Measurements from ENCODE around the gene CCDC171. TPM values are rescaled to one million over a fixed set of nuclear protein-coding genes. Genes with fewer than 3 reads are reported as not detected.
A peak's percentile ranks its signal among the peaks of the same experiment; 100 is the strongest.
"Not testable (repeated sequence)": the region's sequence is repeated elsewhere in the genome, so short reads cannot be mapped to it uniquely, and the experiment has no call there.

Gene CCDC171
- total and polyA plus RNA-seq, 11 donors = 0.30 to 3.4 (median 1.1) TPM

GRCh38 chr9:15578714-15579113 lies 25.9 kb downstream of the CCDC171 start:
- WGBS, 4 donors = 71 to 78% (median 73%) methylated on average over 6 of the region's 6 CpGs
- no peaks in the 10 kb centered on the region for H3K4me1 ChIP-seq
- no peaks in the 10 kb centered on the region for H3K9me3 ChIP-seq
- H3K4me3 ChIP-seq = no peak overlapping the region
- DNase-seq (no peak), ATAC-seq (peak in 3 of 4 donors; percentile 24 to 48 (median 46))
- TF ChIP-seq POLR2A (IDR thresholded peaks at IDR 0.05) = no peak
- TF ChIP-seq, protein P1, sequence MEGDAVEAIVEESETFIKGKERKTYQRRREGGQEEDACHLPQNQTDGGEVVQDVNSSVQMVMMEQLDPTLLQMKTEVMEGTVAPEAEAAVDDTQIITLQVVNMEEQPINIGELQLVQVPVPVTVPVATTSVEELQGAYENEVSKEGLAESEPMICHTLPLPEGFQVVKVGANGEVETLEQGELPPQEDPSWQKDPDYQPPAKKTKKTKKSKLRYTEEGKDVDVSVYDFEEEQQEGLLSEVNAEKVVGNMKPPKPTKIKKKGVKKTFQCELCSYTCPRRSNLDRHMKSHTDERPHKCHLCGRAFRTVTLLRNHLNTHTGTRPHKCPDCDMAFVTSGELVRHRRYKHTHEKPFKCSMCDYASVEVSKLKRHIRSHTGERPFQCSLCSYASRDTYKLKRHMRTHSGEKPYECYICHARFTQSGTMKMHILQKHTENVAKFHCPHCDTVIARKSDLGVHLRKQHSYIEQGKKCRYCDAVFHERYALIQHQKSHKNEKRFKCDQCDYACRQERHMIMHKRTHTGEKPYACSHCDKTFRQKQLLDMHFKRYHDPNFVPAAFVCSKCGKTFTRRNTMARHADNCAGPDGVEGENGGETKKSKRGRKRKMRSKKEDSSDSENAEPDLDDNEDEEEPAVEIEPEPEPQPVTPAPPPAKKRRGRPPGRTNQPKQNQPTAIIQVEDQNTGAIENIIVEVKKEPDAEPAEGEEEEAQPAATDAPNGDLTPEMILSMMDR (IDR thresholded peaks at IDR 0.05) = no peak
- H3K27ac ChIP-seq = no peak overlapping the region
- intact Hi-C loops (cut with DNase I) = no loop called here
- H3K27me3 ChIP-seq = no peaks in the 10 kb centered on the region
- no peaks in the 10 kb centered on the region for H3K36me3 ChIP-seq

DNA sequence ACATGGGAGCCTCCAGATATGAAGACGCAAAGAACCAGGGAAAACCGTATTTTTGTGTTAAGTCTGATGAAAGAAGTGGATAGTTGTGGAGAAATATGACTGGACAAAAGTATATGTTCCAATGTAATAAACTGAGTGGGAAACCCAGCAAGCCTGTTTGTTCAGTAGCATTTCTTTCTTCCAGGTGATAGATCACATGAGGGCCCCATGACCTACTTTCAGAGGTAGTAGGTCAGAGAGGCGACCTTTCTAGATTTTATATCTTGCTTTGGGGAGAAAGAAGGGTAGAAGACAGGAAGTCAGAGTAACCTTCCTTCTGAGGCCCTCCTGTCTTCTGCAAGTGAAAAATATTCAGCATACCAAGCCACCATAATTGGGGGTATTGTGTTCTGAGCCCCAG lies 31.5 kb downstream of the CCDC171 start:
- H3K27me3 ChIP-seq = no peaks in the 10 kb centered on the region
- no peak for DNase-seq
- H3K27ac ChIP-seq = no peak overlapping the region
- no peak for TF ChIP-seq POLR2A (IDR thresholded peaks at IDR 0.05)
- TF ChIP-seq, protein P1 (IDR thresholded peaks at IDR 0.05) = no peak
- WGBS, 4 donors = 92 to 95% (median 94%) methylated on average over 3 of the region's 3 CpGs
- H3K4me1 ChIP-seq = no peaks in the 10 kb centered on the region
- no peak for ATAC-seq
- H3K36me3 ChIP-seq = no peaks in the 10 kb centered on the region
- H3K9me3 ChIP-seq = no peaks in the 10 kb centered on the region
- no peak overlapping the region for H3K4me3 ChIP-seq
- intact Hi-C loops (cut with DNase I) = no loop called here

GRCh38 chr9:15592317-15592716 lies 39.5 kb downstream of the CCDC171 start:
- TF ChIP-seq POLR2A (IDR thresholded peaks at IDR 0.05) = no peak
- TF ChIP-seq, protein P1 (IDR thresholded peaks at IDR 0.05) = no peak
- Histone ChIP-seq H3K4me3 (no peak overlapping the region), H3K36me3 (peaks cover 0 to 5% (median 0%) of the 10 kb centered on the region in 9 donors), H3K27ac (no peak overlapping the region), H3K27me3 (no peaks in the 10 kb centered on the region), H3K4me1 (no peaks in the 10 kb centered on the region), H3K9me3 (peaks cover 0 to 9% (median 0%) of the 10 kb centered on the region in 12 donors)
- 84 to 93% (median 89%) methylated on average over 3 of the region's 3 CpGs for WGBS, 4 donors
- DNase-seq (no peak), ATAC-seq (no peak)
- intact Hi-C loops (cut with DNase I) = no loop called here

DNA sequence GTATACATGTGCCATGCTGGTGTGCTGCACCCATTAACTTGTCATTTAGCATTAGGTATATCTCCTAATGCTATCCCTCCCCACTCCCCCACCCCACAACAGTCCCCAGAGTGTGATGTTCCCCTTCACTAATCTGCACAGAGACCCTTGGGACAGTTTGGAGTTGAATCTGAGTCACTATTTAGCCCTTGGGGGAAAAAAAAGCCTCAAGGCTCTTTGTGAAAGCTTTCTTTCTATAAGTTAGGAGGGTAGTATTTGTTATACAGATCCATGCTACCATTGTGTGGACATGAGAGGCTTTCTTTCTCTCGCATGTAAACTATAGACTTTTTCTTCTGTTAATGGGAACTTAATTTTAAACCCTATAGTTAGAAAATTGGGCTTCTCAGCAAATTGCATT lies 40.1 kb downstream of the CCDC171 start:
- ATAC-seq; intact Hi-C loops (cut with DNase I); H3K27me3 ChIP-seq; H3K27ac ChIP-seq; H3K36me3 ChIP-seq; H3K4me1 ChIP-seq; H3K4me3 ChIP-seq; DNase-seq: not testable (repeated sequence)
- WGBS, 4 donors = 85 to 96% (median 94%) methylated on average over 1 of the region's 1 CpG
- peaks cover 0 to 13% (median 0%) of the 10 kb centered on the region in 12 donors for H3K9me3 ChIP-seq

GRCh38 chr9:15600666-15601330 lies 48.0 kb downstream of the CCDC171 start:
- H3K4me3 ChIP-seq, H3K27me3 ChIP-seq, H3K36me3 ChIP-seq, ATAC-seq, H3K9me3 ChIP-seq, H3K4me1 ChIP-seq, H3K27ac ChIP-seq: not testable (repeated sequence)
- intact Hi-C loops (cut with DNase I) = loop anchor here in 3 of 10 donors (10.0 kb wide), 3 partner anchors 96 to 496 kb away; no protein-coding TSS in a partner anchor
- DNase-seq = peak in 1 of 5 donors; percentile 52
- WGBS, 4 donors = 95 to 99% (median 96%) methylated on average over 16 to 19 of the region's 19 CpGs
